ENCODE data around the gene LGR6. TPM values are rescaled to one million over a fixed set of nuclear protein-coding genes. Genes with fewer than 3 reads are reported as not detected.

Gene LGR6
- total and polyA plus RNA-seq, 2 of the 8 experiments (the other 6 are each of a cell fraction or from before 2014, with no cell fraction given): 0.50 to 1.0 TPM

DNA sequence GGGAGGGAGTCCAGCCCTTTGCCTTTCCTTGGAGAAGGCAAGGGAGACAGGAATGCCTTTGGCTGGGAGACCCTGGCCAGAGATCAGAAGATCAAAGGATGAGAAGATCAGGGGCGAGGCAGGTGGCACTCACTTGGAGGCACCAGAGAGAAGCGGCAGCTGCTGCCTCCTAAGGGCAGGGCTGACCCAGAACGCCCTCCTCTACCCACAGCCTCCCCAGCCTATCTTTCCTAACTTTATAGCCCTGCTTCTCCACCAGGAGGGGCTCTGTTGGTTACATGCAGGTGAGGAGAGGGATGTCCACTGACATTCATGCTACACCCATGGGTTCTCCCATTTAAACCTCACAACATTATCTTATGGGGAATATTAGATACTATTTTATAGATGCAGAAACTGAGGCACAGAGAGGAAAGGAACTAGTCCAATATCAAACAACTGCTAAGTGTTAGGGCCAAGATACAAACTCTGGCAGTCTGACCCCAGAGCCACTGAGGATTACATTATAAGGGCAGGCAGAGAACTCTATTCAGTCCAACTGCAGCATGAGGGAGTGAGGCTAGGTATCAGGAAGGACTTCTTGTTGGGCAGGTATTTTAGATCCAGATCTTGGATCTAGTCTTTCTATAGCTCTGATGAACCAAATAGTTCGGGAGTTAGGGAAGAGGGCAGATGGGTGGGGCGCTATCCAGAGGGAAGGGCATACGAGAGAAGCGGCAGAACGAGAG lies 19.9 kb downstream of the LGR6 start (continued):
- TF ChIP-seq, protein P1, sequence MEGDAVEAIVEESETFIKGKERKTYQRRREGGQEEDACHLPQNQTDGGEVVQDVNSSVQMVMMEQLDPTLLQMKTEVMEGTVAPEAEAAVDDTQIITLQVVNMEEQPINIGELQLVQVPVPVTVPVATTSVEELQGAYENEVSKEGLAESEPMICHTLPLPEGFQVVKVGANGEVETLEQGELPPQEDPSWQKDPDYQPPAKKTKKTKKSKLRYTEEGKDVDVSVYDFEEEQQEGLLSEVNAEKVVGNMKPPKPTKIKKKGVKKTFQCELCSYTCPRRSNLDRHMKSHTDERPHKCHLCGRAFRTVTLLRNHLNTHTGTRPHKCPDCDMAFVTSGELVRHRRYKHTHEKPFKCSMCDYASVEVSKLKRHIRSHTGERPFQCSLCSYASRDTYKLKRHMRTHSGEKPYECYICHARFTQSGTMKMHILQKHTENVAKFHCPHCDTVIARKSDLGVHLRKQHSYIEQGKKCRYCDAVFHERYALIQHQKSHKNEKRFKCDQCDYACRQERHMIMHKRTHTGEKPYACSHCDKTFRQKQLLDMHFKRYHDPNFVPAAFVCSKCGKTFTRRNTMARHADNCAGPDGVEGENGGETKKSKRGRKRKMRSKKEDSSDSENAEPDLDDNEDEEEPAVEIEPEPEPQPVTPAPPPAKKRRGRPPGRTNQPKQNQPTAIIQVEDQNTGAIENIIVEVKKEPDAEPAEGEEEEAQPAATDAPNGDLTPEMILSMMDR (IDR thresholded peaks at IDR 0.05; ENCODE audit: control extremely low read depth in 1 of 3, insufficient read depth in 1 of 3, low read depth in 1 of 3, low read length in 3 of 3): peak; percentile 72 to 97 (median 88)
- TF ChIP-seq CEBPB (IDR thresholded peaks at IDR 0.05; ENCODE audit: low read depth, low read length) (no peak; the same call in 1 of the 2 replicates), POLR2A (IDR thresholded peaks at IDR 0.05; ENCODE audit: control extremely low read depth in 1 of 2, low read depth in 2 of 2, low read length in 2 of 2) (no peak), BRCA1 (IDR thresholded peaks at IDR 0.05; ENCODE audit: low read depth, low read length) (no peak), HDAC2 (IDR thresholded peaks at IDR 0.05; ENCODE audit: borderline replicate concordance in 1 of 2, low read depth in 2 of 2, low read length in 2 of 2) (peak; percentile 11 to 99; a peak in 2 of 4 replicates), EGR1 (IDR thresholded peaks at IDR 0.05; ENCODE audit: borderline replicate concordance, low read depth, low read length) (no peak), TCF12 (IDR thresholded peaks at IDR 0.05; ENCODE audit: low read depth, low read length) (no peak), KDM5A (IDR thresholded peaks at IDR 0.05; ENCODE audit: low read length) (no peak), CHD1 (IDR thresholded peaks at IDR 0.05; ENCODE audit: low read depth, low read length) (no peak), SAP30 (IDR thresholded peaks at IDR 0.05; ENCODE audit: insufficient read depth, insufficient replicate concordance, low read length) (no peak), ASH2L (IDR thresholded peaks at IDR 0.05; ENCODE audit: low read length) (no peak), CBX5 (IDR thresholded peaks at IDR 0.05; ENCODE audit: low read depth, low read length) (no peak), RBBP5 (IDR thresholded peaks at IDR 0.05; ENCODE audit: borderline replicate concordance, low read depth, low read length) (no peak), EZH2 (IDR thresholded peaks at IDR 0.05; ENCODE audit: low read depth, low read length, severe bottlenecking) (no peak), BACH1 (IDR thresholded peaks at IDR 0.05; ENCODE audit: low read length) (no peak), SIX5 (IDR thresholded peaks at IDR 0.05; ENCODE audit: low read depth, low read length) (no peak)
- TF ChIP-seq, protein P2, sequence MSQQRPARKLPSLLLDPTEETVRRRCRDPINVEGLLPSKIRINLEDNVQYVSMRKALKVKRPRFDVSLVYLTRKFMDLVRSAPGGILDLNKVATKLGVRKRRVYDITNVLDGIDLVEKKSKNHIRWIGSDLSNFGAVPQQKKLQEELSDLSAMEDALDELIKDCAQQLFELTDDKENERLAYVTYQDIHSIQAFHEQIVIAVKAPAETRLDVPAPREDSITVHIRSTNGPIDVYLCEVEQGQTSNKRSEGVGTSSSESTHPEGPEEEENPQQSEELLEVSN (IDR thresholded peaks at IDR 0.05): no peak
